Measurements from ENCODE around the gene NMT2. TPM values are rescaled to one million over a fixed set of nuclear protein-coding genes. Genes with fewer than 3 reads are reported as not detected.

The NMT2 gene
- total and polyA plus RNA-seq, 2 of the 4 experiments (the other 2 are of a cell fraction): 18.7 to 41.0 TPM

- no peak for TF ChIP-seq BHLHE40 (IDR thresholded peaks at IDR 0.05; ENCODE audit: low read depth, low read length)
These were observed 32.1 kb downstream of the NMT2 start (continued) for GRCh38 chr10:15136129-15137035.

- no peak overlapping the region for H2AK9ac ChIP-seq (replicated peaks; ENCODE audit: low read depth, low read length, poor library complexity)
- no peak overlapping the region for H3K9ac ChIP-seq (ENCODE audit: low read depth, low read length)
- H4K91ac ChIP-seq (ENCODE audit: insufficient read depth, low read depth, low read length): no peak overlapping the region
- no peak overlapping the region for H3K4me3 ChIP-seq (ENCODE audit: insufficient read depth, low read depth, low read length)
- in situ Hi-C loops (cut with MboI; ENCODE audit: low sequenced_read_pairs) (no loop called here), intact Hi-C loops (cut with micrococcal nuclease) (no loop called here), dilution Hi-C loops (cut with HindIII; ENCODE audit: low sequenced_read_pairs, unreplicated experiment) (no loop called here)
- H3K9me3 ChIP-seq (ENCODE audit: control insufficient read depth, insufficient read depth, low read length): no peaks in the 10 kb centered on the region
- no peak overlapping the region for H4K8ac ChIP-seq (ENCODE audit: low read depth in 2 of 2, low read length in 2 of 2)
- no peak overlapping the region for H3K23ac ChIP-seq (ENCODE audit: low read depth, low read length)
- no CpG with 5 or more reads among the region's 5 CpGs for WGBS, 2 experiments (ENCODE audit: extremely low coverage in 2 of 2, insufficient read length in 1 of 2)
- H2BK120ac ChIP-seq (ENCODE audit: low read depth, low read length): no peak overlapping the region
- no peaks in the 10 kb centered on the region for H3K9me1 ChIP-seq (ENCODE audit: insufficient read depth, low read length)
- H3K27me3 ChIP-seq (ENCODE audit: control insufficient read depth, insufficient read depth, low read length): no peaks in the 10 kb centered on the region
- no peak overlapping the region for H3K4me2 ChIP-seq (ENCODE audit: low read depth, low read length)
- no peak overlapping the region for H3K4ac ChIP-seq (ENCODE audit: low read depth, low read length)
- no peak overlapping the region for H2BK5ac ChIP-seq (ENCODE audit: low read depth, low read length, poor library complexity, severe bottlenecking)
- H4K5ac ChIP-seq (ENCODE audit: low read depth, low read length): no peak overlapping the region
- no peaks in the 10 kb centered on the region for H3K4me1 ChIP-seq (ENCODE audit: control insufficient read depth, insufficient read depth, low read length)
- ChIA-PET CTCF (interaction anchor here (1.4 kb wide), 1 partner anchor 13 kb away, joined by 3 read pairs; no protein-coding TSS in a partner anchor), POLR2A (ENCODE audit: unreplicated experiment) (no interaction called here)
- TF ChIP-seq MAZ (IDR thresholded peaks at IDR 0.05; ENCODE audit: borderline replicate concordance, low read depth, low read length): no peak
- TF ChIP-seq RFX5 (IDR thresholded peaks at IDR 0.05; ENCODE audit: low read depth, low read length): no peak
- TF ChIP-seq CEBPB (IDR thresholded peaks at IDR 0.05; ENCODE audit: low read depth, low read length): no peak
- TF ChIP-seq BHLHE40 (IDR thresholded peaks at IDR 0.05; ENCODE audit: low read depth, low read length): no peak
- TF ChIP-seq RAD21 (IDR thresholded peaks at IDR 0.05; ENCODE audit: low read length): no peak
- no peak for TF ChIP-seq ELK1 (IDR thresholded peaks at IDR 0.05; ENCODE audit: borderline replicate concordance, low read depth, low read length)
- TF ChIP-seq NFE2L2 (IDR thresholded peaks at IDR 0.05; ENCODE audit: low read depth, low read length): no peak
- no peak for TF ChIP-seq MAFK (IDR thresholded peaks at IDR 0.05; ENCODE audit: low read depth, low read length)
- TF ChIP-seq RCOR1 (IDR thresholded peaks at IDR 0.05; ENCODE audit: insufficient replicate concordance, low read length): no peak
- no peak overlapping the region for H3K56ac ChIP-seq (ENCODE audit: extremely low read depth, insufficient read depth, low read length)
- DNase-seq: no peak
- no peak overlapping the region for H2AFZ ChIP-seq (replicated peaks; ENCODE audit: low read length, poor library complexity)
- H3K14ac ChIP-seq (replicated peaks; ENCODE audit: low read depth, low read length): no peak overlapping the region
- ATAC-seq (ENCODE audit: low read depth): no peak
- H3K18ac ChIP-seq (ENCODE audit: low read depth, low read length): no peak overlapping the region
- H2BK20ac ChIP-seq (ENCODE audit: low read depth, low read length): no peak overlapping the region
- no peak overlapping the region for H3K27ac ChIP-seq (ENCODE audit: insufficient read depth, low read length)
- peaks cover 0 to under 1% of the 10 kb centered on the region in 2 experiments; a peak in 1 of 4 replicates for H3K79me1 ChIP-seq (ENCODE audit: low read depth in 1 of 2, low read length in 2 of 2)
- H3K36me3 ChIP-seq (ENCODE audit: control insufficient read depth, insufficient read depth, low read length): peaks cover 24% of the 10 kb centered on the region
- H4K20me1 ChIP-seq (ENCODE audit: insufficient read depth, low read length): no peaks in the 10 kb centered on the region
- BruUV-seq (replicated peaks): no TSS peak
- no peak overlapping the region for H2BK15ac ChIP-seq (ENCODE audit: low read depth, low read length)
- H2AK5ac ChIP-seq (ENCODE audit: low read depth, low read length): no peak overlapping the region
These were observed 37.2 kb downstream of the NMT2 start for GRCh38 chr10:15131330-15131729.
